ENCODE results near the gene FGFBP3.

Gene FGFBP3

DNA sequence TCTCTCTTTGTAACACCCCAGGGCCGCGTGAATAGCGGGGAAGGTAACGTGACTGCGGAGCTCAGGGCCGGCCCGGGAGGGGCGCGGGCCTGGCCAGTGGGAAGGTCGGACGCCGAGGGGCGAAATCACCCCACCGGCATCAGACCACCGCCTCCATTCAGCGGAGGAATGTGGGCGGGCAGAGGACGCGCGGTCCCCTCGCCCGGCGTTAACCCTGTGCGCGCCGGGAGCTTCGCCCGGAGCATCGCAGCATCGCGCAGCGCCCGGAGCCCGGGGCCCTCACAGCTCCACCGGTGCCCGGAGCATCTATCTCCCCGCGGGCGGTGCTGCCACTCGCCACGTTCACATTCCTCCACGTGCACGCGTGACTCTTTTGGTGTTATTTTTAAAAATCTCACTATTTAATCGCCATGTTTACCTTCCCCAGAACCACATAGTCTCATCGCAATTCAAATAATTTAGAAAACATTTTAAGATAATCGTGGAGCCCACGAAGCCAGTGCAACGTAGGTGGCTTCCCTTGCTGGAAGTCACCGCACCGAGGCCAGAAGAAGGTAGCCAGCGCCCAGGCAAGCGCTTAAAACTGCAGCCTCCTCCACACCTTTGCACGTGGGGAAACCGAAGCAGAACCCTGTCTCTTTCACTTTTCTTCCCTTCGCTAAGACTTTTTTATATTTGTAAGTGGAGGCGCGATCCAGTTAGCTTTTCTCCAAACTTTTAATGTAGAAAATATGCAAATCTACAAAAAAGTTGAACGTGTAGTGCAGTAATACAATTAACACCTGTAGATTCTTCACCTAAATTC lies 21.8 kb downstream of the FGFBP3 start:
- peak; percentile 15 for DNase-seq
- TF ChIP-seq POLR2A (IDR thresholded peaks at IDR 0.05; ENCODE audit: low read length) = no peak
- TF ChIP-seq GATA1 (IDR thresholded peaks at IDR 0.05; ENCODE audit: low read depth, low read length) = no peak

GRCh38 chr10:91886954-91887271 lies 22.4 kb downstream of the FGFBP3 start:
- no peak for DNase-seq
- TF ChIP-seq GATA1 (IDR thresholded peaks at IDR 0.05; ENCODE audit: low read depth, low read length) = no peak
- no peak for TF ChIP-seq POLR2A (IDR thresholded peaks at IDR 0.05; ENCODE audit: low read length)

DNA sequence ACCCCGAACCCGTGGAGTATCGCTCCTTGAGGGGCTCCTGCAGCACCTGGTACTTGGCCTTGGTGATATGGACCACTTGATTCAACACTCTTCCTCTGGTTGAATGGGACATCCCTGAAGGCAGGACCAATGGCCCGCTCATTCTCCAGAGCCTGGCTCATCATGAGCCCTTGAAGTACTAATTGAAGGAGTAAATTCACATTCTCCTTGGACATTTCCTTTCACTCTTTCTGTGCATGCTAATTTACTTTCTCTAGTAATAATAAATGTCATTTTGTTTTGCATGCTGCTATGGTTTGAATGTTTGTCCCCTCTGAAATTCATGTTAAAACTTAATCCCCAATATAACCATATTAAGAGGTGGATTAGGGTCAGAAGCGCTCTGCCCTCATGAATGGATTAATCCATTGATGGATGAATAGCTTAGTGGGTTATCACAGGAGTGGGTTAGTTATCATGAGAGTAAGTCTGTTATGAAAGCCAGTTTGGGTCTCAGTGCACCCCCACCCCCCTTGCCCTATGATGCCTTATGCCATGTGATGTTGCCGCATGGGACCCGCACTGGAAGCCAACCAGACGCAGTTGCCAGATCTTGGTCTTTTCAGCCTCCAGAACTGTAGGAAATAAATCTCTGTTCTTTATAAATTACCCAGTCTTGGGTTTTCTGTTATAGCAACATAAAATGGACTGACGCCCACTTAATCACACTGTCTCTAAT lies 23.8 kb downstream of the FGFBP3 start:
- no peak for TF ChIP-seq GATA1 (IDR thresholded peaks at IDR 0.05; ENCODE audit: low read depth, low read length)
- no peak for DNase-seq

GRCh38 chr10:91884536-91884935 lies 24.8 kb downstream of the FGFBP3 start:
- TF ChIP-seq GATA1 (IDR thresholded peaks at IDR 0.05; ENCODE audit: low read depth, low read length) = no peak
- no peak for TF ChIP-seq POLR2A (IDR thresholded peaks at IDR 0.05; ENCODE audit: low read length)
- no peak for DNase-seq

DNA sequence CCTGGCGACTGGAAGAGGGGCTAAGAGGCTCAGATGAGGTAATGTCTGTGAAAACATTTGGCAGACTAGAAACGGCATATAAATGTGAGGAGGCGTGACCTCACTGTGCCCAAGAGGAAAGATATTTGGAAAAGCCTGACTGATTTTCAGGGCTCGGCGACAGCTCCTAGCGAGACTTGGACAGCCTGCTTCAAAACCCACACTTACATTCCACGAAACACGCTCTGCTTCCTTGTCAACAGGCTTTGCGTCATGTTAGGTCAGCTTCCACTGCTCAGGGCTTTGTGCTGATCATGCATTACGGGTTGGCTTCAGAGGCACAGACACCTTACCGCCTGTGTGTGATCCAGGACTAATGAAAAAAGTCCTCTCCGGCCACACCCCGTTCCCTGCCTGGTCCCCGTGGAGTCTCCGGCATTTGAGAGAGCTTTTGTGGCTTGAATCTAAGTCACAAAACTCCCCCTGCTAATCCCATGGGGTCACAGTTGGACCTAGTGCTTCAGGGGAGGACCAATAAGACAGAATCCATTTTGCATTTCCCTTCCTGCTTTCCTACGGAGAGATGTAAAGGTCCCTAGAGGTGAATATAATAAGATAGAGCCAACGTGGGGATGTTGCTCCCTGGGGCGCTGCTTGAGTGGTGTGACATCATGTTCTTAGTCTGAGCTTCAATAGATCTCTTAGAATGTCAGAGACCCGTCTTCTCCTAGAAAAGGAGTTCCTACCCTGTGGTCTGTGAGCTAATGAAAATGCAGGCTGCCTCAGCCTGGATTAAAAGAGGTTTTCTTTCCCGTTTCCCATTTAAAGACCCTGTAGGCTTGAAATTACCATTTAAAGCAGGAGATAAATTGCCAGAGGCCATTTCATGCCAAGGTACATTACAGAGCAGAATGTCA lies 25.5 kb downstream of the FGFBP3 start:
- DNase-seq = no peak
- TF ChIP-seq GATA1 (IDR thresholded peaks at IDR 0.05; ENCODE audit: low read depth, low read length) = no peak
- TF ChIP-seq POLR2A (IDR thresholded peaks at IDR 0.05; ENCODE audit: low read length) = no peak

DNA sequence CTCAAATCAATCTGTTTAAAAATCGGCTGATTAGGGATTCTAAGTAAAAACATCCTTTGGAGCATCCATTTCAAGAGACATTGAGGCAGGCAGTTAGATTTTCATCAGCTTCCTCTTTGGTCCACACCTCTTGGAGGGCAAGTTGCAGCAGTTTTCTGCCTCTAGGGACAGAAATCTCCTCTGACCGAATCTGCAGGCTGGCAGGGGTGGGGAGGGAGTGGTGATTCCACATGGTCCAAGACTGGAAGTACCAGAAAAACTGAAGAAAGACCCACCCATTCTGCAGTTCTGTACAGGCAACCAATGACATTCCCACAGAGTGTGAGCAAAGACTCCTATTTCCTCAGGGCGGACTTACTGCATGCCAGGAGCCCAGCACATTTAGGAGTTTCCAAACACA lies 29.0 kb downstream of the FGFBP3 start:
- no peak for DNase-seq
- no peak for TF ChIP-seq POLR2A (IDR thresholded peaks at IDR 0.05; ENCODE audit: low read length)
- no peak for TF ChIP-seq GATA1 (IDR thresholded peaks at IDR 0.05; ENCODE audit: low read depth, low read length)

- TF ChIP-seq GATA1 (IDR thresholded peaks at IDR 0.05; ENCODE audit: low read depth, low read length) = no peak
- DNase-seq = no peak
Observed at GRCh38 chr10:91879515-91880170, 29.6 kb downstream of the FGFBP3 start.

GRCh38 chr10:91875779-91876178 lies 33.5 kb downstream of the FGFBP3 start:
- DNase-seq = no peak
- TF ChIP-seq GATA1 (IDR thresholded peaks at IDR 0.05; ENCODE audit: low read depth, low read length) = no peak
- TF ChIP-seq POLR2A (IDR thresholded peaks at IDR 0.05; ENCODE audit: low read length) = no peak

DNA sequence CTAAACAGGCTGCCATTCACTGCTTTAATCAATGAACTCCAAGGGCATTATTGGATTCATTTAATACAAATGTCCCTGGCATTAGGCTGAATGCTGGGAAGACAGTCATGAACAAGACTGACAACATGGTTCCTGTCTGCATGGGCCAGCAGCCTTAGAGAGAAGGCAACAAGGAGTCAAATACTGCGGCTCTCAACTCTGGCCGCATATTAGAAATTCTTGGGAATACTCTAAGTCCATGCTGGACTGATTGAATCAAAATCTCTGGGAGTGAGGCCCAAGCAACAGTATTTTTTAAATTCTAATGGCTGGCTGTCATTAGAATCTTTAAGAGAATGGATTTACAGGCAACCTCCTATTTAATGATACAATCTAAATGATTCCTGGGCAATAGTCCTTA lies 34.1 kb downstream of the FGFBP3 start:
- TF ChIP-seq POLR2A (IDR thresholded peaks at IDR 0.05; ENCODE audit: low read length) (no peak), GATA1 (IDR thresholded peaks at IDR 0.05; ENCODE audit: low read depth, low read length) (no peak)
- no peak for DNase-seq

- DNase-seq = no peak
- TF ChIP-seq GATA1 (IDR thresholded peaks at IDR 0.05; ENCODE audit: low read depth, low read length) (no peak), POLR2A (IDR thresholded peaks at IDR 0.05; ENCODE audit: low read length) (no peak)
Observed at GRCh38 chr10:91865562-91866081, 43.7 kb downstream of the FGFBP3 start.

DNA sequence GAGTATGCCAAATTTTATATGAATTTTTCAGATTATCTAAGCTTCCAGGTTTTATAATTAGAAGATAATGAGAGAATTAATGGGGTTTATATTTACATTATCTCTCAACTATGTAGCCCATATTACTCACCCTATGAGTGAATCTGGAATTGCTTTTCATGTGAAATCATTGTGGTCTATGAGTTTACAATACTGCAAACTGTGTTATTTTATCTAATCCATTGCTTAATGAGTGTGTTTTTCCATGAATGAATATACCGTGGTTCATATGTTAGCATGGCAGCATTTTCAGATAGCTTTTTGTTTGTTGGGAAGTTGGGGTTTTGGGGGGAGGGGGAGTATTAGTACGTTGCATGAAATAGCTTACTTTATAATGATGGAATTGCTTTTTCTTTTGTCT lies 44.5 kb downstream of the FGFBP3 start:
- TF ChIP-seq POLR2A (IDR thresholded peaks at IDR 0.05; ENCODE audit: low read length) (no peak), GATA1 (IDR thresholded peaks at IDR 0.05; ENCODE audit: low read depth, low read length) (no peak)
- DNase-seq = no peak

DNA sequence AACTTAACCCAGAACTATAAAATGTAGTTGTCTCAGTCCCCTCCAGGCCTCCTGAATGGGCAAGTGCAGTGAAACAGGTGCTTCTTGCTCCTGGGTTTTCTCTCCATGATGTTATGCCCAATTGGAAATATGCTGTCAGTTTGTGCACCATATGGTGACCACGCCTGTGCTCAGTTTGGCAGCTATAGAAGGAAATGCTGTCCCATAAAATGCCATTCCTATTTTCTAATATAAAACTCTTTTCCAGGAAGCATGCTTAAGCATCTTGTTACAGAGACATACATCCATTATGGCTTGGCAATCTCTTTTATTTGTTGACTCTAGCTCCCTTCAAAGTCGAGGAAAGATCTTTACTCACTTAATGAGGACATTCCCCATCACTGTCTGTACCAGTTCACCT lies 45.2 kb downstream of the FGFBP3 start:
- TF ChIP-seq POLR2A (IDR thresholded peaks at IDR 0.05; ENCODE audit: low read length) (no peak), GATA1 (IDR thresholded peaks at IDR 0.05; ENCODE audit: low read depth, low read length) (no peak)
- no peak for DNase-seq

DNA sequence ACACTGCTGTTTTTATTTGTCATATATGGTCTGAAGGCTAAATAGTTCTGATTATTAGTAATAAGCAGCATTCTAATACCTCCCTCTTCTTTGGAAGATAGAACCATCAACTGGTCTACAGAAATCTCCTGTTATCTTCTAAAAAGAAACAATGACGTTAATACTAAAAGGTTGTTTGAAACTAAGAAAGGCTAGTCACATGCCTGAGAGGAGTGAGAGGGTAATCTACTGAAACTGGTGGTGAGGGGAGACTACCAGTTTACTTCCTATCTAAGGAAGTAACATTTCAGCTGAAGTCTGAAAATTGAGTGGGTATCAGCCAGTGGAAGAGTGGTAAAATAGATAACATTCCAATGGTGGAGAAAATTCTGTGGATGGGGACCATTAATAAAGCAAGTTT lies 48.4 kb downstream of the FGFBP3 start:
- no peak for TF ChIP-seq POLR2A (IDR thresholded peaks at IDR 0.05; ENCODE audit: low read length)
- no peak for TF ChIP-seq GATA1 (IDR thresholded peaks at IDR 0.05; ENCODE audit: low read depth, low read length)
- no peak for DNase-seq
